Spleen (tissue), 7 donors: ENCODE results near the gene DNAJA2.

Experiments used
- CTCF ChIP-seq, 11 experiments: fragments of 200-600 bp in 7 of 11; fragments of 450-650 bp in 4 of 11; sonication (generic) in 4 of 11; IDR thresholded peaks in 8 of 11; conservative IDR thresholded peaks in 3 of 11; 1 replicate in 7 of 11; 2 replicates in 4 of 11; pipeline versions ENCODE4 v1.4.0 to v1.8.0; 2016 to 2021; ENCODE audit warnings: antibody characterized with exemption in 11 of 11, inconsistent platforms in 4 of 11, mild to moderate bottlenecking in 1 of 11
- POLR2A ChIP-seq, 3 donors: fragments of 450-650 bp; IDR thresholded peaks; one replicate each; pipeline ENCODE4 v1.5.1; 2017; ENCODE audit warnings: antibody characterized with exemption in 3 of 3, mild to moderate bottlenecking in 1 of 3
- donor health status: DM: no; HTN: no; CAD: no; lungs with moderate emphysema.
- donor health status: DM: no; HTN: no; CAD: no.
- donor health status: DM: no; HTN: no; CAD: no.

GRCh38 chr16:47004652-47005051, 31.2 kb upstream of the DNAJA2 start:
- TF ChIP-seq CTCF (IDR thresholded peaks at IDR 0.05 in 8 of 11, conservative IDR thresholded peaks at IDR 0.05 in 3 of 11) (no peak), POLR2A (IDR thresholded peaks at IDR 0.05) (no peak)
